ENCODE measurements around the gene ARMH2.
"Not testable (repeated sequence)": the region's sequence is repeated elsewhere in the genome, so short reads cannot be mapped to it uniquely, and the experiment has no call there.

ARMH2 gene

DNA sequence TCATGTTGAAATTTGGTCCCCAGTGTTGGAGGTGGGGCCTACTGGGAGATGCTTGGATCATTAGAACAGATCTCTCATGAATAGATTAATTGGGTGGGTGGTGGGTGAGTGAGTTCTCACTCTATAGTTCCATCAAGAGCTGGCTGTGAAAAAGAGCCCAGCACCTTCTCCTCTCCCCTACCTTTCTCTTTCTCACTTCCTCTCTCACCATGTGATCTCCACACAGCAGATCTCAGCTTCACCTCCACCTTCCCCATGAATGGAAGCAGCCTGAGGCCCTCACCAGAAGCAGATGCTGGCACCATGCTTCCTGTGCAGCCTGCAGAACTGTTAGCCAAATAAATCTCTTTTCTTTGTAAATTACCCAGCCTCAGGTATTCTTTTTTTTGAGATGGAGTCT lies 36.9 kb downstream of the ARMH2 start:
- no peak for DNase-seq

DNA sequence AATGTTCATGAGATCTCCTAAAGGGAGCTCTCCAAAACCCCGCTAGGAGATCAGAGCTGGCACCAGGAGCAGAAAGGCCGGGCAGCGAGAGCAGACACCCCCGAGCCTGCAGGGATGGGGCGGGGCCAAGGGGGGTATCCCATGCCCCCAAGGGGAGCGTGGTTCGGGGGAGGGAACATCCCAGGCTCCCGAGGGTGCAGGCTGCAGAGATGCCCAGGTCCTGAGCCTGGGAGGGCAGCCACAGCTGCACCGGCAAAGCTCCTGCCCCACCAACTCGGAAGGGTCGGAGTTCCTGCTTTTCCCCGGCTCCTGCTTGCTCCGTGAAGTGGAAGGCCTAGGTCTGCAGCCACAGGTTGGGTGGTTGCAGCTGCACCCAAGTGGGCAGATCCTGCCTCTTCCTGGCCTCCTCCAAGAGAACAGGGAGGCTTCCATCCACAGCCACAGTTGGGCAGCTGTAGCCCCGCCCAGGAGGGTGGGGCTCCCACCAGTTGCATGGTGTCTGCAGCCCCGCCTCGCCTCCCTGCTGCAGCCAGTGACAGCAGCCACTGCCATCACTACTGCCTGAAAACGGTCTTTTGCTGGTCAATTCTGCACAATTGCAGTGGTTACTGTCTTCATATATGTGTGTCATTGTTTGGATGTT lies 37.4 kb downstream of the ARMH2 start:
- DNase-seq, result no peak

DNA sequence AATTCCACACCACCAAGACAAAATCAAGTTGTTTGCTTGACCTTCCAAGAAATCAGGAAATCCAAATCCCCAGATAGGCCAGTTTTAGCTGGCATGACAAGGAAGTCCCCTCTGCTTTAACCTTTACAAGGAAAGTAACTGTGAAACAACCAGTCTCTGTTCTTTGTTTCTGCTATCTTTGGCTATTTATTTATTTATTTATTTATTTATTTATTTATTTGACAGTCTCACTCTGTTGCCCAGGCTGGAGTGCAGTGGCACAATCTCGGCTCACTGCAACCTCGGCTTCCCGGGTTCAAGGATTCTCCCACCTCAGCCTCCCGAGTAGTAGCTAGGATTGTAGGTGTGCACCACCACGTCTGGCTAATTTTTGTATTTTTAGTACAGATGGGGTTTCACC lies 38.5 kb downstream of the ARMH2 start:
- DNase-seq, result no peak

DNA sequence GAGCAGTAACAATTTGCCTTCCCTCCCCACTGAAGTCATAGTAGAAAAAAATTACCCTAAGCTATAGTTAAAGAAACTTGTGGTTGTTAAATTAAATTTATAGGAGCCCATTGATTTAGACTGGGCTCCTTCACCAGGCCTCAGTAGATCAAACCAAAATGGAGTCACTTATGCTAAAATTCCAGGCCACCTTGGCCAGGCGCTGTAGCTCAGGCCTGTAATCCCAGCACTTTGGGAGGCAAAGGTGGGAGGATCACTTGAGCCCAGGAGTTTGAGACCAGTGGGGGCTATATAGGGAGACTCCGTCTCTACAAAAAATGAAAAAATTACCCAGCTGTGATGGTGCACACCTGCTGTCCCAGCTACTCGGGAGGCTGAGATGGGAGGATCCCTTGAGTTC lies 39.0 kb downstream of the ARMH2 start:
- DNase-seq, result no peak

DNA sequence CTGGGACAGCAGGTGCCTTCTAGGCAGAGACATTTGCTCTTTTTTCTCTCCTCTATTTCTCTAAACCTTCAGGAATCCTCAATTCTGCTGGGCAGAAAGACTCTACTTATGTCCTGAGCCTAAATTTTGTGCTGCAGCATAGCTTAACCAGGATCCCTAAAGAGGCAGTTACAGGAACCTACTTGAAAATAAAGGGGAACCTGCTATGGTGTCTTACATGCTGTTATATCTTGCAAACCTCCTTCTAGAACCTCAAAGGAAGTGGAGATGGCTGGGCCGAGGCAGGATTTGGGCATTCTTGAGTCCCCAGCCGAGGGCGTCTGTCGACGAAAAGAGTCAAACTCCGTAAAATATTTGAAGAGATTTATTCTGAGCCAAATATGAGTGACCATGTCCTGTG lies 41.1 kb downstream of the ARMH2 start:
- DNase-seq, result no peak

DNA sequence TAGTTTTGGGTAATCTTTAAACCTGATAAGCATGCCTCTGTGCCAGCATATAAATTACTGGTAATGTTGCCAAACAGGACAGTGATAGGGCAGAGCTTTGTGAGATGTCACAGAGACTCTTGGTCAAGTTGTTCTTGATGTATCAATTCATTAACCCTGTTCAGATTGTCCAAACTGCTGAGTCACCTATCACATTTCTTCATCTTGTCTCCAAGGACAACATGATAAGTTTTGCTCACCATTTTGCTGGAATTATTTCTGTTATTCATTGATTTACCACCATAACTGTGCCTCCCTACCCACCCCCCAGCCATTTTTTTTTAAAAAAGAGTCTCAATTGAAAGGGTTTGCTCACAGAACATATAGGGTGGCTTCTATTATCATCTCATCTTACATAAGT lies 43.4 kb downstream of the ARMH2 start:
- no peak for DNase-seq

DNA sequence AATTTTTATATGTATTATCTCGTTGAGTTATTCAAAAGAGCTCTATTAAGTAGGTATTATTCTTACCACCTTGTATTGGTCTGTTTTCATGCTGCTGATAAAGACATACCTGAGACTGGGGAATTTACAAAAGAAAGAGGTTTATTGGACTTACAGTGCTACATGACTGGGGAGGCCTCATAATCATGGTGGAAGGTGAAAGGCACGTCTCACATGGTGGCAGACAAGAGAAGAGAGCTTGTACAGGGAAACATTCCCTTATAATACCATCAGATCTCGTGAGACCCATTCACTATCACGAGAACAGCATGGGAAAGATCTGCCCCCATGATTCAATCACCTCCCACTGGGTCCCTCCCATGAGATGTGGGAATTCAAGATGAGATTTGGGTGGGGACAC lies 44.3 kb downstream of the ARMH2 start:
- not testable (repeated sequence) for DNase-seq

DNA sequence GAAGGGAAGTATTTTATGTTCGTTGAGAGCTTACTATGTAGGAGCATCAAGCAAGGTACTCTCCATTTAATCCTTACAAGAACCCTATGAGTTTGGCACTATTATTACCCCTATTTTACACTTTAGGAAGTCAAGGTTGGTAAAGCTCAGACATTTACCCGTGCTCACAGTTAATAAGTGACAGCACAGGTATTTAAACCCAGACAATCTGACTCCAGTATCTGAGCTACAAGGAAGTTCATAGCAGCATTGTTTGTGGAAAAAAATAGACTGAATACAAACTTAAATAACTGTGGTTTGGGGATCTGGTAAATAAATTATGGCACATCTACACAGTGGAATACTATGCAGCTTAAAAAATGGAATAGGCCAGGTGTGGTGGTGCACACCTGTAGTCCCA lies 45.2 kb downstream of the ARMH2 start:
- DNase-seq, result no peak

DNA sequence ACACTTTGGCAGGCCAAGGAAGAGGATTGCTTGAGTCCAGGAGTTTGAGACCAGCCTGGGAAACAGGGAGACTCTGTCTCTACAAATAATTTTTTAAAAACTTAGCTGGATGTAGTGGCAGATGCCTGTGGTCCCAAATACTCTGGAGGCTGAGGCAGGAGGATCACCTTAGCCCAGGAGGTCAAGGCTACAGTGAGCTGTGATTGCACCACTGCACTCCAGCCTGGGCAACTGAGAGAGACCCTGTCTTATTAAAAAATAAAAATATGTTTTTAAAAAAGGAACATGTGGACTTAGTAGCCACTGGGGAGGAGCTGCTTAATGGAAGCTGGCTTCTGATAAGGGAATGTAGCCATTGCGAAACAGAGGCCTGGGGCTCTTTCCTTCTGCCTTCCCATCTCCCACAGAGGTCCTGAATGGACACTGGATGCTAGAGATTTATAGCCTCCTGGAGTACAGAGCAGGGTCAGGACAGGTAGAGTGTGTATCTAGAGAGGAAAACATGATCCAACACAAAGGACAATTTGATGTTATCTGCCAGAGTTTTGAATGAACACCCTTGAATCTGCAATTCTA lies 45.7 kb downstream of the ARMH2 start:
- DNase-seq, result no peak

DNA sequence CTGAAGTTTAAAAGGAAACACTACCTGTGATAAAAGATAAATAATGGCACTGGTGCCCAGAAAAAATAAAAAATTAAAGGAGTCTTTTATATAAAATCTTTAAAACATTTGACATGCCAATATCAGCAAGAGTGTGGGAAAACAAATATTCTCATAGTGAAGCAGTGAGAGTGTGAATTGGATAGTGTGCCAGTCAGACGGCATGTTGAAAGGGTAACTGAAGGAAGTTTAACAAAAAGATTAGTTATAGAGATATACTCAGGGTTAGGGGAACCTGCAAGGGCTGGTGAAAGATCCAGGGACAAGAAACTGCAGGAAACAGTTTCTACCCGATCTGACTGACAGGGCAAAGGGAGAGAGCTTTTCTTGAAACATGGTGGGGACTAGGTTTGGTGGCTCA lies 46.2 kb downstream of the ARMH2 start:
- DNase-seq, result no peak

DNA sequence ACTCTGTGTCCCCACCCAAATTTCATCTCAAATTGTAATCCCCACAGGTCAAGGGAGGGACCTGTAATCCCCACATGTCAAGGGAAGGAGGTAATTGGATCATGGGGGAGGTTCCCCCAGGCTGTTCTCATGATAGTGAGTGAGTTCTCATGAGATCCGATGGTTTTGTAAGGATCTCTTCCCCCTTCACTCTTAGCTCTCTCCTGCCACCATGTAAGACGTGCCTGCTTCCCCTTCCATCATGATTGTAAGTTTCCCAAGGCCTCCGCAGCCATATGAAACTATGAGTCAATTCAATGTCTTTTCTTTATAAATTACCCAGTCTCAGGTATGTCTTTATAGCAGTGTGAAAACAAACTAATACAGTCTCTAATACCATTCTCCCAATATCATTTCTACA lies 47.8 kb downstream of the ARMH2 start:
- not testable (repeated sequence) for DNase-seq

DNA sequence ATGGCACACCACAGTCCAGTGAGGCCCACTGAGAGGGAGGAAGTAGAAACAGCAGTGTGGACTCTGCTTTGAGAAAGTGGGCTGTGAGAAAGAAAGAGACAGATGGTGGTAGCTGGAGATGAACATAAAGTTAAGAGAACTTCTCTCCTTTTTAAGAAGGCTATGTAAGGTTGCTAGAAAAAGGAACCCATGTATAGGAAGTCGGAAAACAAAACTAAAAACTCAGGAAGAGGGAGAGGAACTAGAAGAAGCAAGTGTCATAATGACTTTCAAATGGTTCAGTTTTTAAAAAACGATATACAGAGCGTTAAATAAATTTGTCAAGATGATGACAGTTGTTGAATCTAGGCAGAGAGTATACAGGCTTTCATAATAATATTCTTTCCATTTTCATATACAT lies 49.4 kb downstream of the ARMH2 start:
- no peak for DNase-seq

All from NCI-H446 treated with DMSO at 0.1 percent for 48 hours (cell line).